OCI-M1 (cell line): ENCODE measurements around the gene ZNHIT6.

ENCODE experiments used
- DNase-seq: peaks from one replicate; lab custom pipeline; 2025; lab: John Stamatoyannopoulos, UW

ZNHIT6 gene

GRCh38 chr1:85621430-85621829, 86.8 kb downstream of the ZNHIT6 start:
- DNase-seq, result peak; percentile 12

DNA sequence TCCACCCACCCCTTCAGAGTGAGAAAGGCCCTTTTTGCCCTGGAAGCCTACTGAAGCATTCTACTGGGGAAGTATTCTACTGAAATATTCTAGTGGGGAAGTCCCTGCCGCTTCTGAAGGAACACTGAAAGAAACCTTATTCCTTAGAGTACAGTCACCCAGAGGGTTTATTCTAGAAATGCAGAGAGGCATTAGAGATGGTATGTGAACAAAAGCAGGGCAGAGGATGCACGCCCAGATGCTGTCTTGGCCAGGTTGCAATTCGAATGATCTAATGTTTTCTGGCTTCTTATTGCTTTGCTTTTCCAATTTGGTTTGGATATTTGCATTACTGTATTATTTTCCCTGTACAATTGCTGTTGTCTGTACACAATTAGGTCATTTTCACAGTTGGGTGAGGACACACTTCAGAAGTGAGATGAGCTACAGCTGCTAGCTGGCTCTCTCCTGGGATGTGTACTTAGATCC, 90.6 kb downstream of the ZNHIT6 start:
- DNase-seq, result no peak

DNA sequence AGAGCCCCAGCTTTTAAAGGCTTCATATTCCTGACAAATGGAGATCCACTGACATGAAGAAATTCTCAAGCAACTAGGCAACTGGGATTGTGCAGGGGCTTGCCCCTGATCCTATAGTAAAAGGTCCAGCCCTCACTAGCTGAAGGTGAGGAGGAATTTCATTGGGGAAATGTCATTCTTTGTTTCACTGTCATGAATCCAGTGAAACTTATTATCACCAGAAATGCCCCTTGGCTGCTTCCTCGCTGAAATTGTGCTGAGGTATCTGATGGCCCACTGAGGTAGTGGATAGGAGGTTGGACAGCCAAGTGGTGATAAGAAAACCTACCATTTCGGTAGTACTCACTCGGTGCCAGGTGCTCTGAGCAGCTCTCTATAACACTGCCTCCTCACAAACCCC, 91.5 kb downstream of the ZNHIT6 start:
- no peak for DNase-seq

- DNase-seq, result no peak
These were observed 91.9 kb downstream of the ZNHIT6 start for GRCh38 chr1:85616364-85616705.

GRCh38 chr1:85615586-85616363, 92.5 kb downstream of the ZNHIT6 start:
- no peak for DNase-seq

GRCh38 chr1:85612704-85613361, 95.4 kb downstream of the ZNHIT6 start:
- DNase-seq, result peak; percentile 60

DNA sequence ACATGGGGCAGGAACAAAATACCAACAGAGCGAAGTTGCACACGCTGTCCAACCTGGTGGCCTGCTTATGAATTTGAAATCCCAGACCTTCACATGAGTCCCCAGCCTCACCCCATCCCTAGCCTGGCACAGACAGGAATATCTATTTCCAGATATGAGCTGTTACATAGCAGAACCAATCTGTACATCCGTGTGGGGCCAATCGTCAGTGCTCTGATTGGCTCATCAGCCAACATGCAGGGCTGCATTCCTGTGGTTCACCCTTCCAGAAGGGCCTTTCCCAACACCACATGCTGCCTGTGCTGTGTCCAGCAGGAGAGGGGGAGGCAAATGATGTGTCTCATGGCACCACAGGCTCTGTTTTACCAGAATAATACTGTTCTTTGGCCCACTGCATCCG, 96.4 kb downstream of the ZNHIT6 start:
- DNase-seq, result no peak

GRCh38 chr1:85611425-85611824, 96.8 kb downstream of the ZNHIT6 start:
- DNase-seq, result no peak

DNA sequence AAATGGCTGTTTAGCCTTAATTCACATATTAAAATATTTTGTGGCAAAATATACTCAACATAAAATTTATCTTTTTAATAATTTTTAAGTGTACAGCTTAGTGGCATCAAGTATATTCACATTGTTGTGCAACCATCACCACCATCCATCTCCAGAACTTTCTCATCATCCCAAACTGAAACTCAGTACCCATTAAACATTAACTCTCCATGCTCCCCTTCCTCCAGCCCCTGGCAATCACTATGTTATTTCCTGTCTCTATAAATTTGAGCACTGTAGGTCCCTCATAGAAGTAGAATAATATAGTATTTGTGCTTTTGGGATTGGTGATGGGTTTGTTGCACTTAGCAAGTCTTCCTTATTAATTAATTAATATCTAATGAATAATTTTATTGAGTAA, 98.3 kb downstream of the ZNHIT6 start:
- no peak for DNase-seq

GRCh38 chr1:85608851-85609250, 99.4 kb downstream of the ZNHIT6 start:
- DNase-seq, result no peak

- no peak for DNase-seq
These were observed 100.3 kb downstream of the ZNHIT6 start for GRCh38 chr1:85607921-85608265.

- no peak for DNase-seq
These were observed 100.9 kb downstream of the ZNHIT6 start for GRCh38 chr1:85607126-85607920.

DNA sequence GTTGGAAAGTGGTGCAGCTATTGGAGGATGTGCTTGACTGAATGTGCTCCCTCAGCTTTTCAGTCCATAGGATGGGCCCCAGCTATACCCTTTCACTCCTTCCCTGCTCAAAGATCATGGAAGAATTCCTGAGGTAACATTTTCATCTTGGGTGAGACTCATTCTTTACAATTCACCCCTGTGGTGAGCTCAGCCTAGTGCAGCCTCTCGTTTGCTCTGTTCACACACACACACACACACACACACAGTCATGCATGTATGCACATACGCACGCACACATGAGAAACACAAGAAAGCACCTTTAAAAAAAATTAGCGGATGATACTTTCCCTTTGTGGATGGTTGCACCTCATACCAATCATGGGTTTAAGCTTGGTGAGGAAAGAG, 101.8 kb downstream of the ZNHIT6 start:
- DNase-seq, result no peak

GRCh38 chr1:85605484-85606413, 102.5 kb downstream of the ZNHIT6 start:
- DNase-seq, result no peak

DNA sequence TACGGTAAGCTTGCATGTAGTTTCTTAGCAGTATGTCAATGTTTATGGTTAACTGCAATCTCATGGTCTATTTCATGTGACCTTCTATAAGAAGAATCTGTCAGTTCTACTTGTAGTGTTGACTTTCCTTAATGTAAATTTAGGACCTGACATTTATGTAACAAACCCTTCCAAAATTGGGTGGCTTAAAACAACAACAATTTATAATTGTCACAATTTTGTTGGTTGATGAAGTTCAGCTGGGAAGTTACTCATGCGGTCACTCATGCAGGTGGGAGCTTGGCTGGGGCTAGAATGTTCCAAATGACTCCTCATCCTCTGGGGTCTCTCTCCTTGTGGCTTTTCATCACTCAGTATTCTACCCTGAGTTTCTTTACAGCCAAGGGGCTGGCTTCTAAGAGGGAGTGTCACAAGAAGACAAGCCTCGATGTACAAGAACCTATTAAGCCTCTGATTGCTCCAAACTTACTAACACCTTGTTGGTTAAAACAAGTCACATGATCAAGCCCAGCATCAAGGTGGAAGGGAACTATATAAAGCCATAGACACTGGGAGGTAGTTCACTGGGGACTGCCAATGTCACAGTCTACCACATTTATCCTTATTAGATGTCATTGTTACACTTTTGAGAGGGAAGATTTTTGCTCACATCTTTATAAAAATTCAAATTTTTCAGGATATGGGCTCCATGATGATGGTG, 103.8 kb downstream of the ZNHIT6 start:
- DNase-seq, result no peak

GRCh38 chr1:85603086-85603880, 105.0 kb downstream of the ZNHIT6 start:
- no peak for DNase-seq

DNA sequence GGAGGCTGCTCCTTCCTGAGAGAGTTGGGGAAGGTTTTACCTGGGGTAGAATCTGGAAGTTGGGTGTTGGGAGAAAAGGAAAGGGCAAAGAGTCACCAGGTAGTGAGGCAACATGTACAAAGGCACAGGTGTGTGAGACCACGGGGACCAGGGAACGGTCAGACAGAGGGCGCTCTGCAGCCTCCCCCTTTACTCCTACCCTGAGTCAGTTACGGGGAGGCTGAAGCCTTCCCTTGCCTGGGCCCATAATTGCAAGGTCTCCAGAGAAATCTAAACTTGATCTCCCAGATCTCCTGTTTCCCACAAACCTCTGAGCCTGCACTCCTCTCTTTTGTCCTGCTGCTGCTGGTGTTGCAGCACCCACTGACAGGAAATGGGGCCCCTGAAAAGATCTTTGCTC, 105.7 kb downstream of the ZNHIT6 start:
- no peak for DNase-seq

DNA sequence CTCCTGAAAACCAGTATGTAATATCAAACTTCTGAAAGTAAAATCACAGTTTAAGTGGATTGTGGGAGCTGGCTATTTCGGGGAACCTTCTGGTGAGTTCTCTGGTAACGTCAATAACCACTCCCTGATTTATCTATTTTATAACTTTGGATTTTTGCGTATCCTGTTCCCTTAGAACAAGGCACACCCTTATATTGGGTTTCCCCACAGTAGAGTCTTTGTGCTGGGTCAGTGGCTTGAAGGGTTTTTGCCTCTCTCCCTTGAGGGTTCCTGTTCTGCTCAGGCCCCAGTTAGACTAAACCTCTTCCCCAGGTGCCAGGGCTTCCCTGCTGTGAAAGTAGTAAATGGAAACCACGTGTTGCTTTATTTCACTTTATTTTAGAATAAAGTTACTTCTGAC, 106.3 kb downstream of the ZNHIT6 start:
- no peak for DNase-seq

DNA sequence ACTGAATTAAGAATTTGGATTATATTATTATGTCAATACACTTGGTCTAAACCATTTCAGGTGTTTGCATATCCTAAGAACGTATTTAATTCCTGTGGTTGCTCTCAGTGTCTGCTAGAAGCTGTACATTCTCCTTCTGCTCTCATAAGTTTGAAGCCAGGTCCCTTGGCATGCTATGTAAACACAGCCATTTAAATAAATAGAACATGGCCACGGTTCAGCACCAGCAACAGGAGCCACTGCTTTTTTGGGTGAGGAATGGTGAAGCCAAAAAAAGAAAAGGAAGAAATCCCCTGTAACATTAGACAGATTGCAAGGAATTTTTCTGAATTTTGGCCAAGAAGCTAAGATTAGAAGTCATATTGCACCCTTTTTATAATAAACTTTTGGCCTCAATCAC, 108.6 kb downstream of the ZNHIT6 start:
- no peak for DNase-seq
